K562 (cell line): ENCODE measurements around the gene CSNK1A1. TPM values are rescaled to one million over a fixed set of nuclear protein-coding genes. Genes with fewer than 3 reads are reported as not detected.

Experiments used
- HDGF ChIP-seq: fragments of 450-650 bp; IDR thresholded peaks from 2 replicates; pipeline ENCODE4 v1.6.1; 2016
- POLR2AphosphoS5 ChIP-seq: IDR thresholded peaks from 2 replicates; pipeline ENCODE4 v1.6.1; 2011; ENCODE audit warnings: mild to moderate bottlenecking, low read depth, low read length, moderate library complexity; ENCODE audit not compliant: control insufficient read depth, insufficient read depth
- PRDM10 ChIP-seq: fragments of 450-650 bp; IDR thresholded peaks from 2 replicates; pipeline ENCODE4 v1.6.1; 2018; ENCODE audit not compliant: partially characterized antibody
- RBM14 ChIP-seq: fragments of 200-400 bp; formaldehyde crosslinking; IDR thresholded peaks from 2 replicates; pipeline ENCODE4 v1.6.1; 2018; ENCODE audit warnings: low read depth, mild to moderate bottlenecking, low read length, moderate library complexity, borderline replicate concordance; ENCODE audit not compliant: insufficient read depth
- THAP7 ChIP-seq: fragments of 250-450 bp; sonication (Bioruptor Pico); IDR thresholded peaks from 2 replicates; pipeline ENCODE4 v1.5.0; 2021
- U2AF1 ChIP-seq: fragments of 200-400 bp; formaldehyde crosslinking; optimal IDR thresholded peaks from 2 replicates; pipeline ENCODE3; 2017; ENCODE audit warnings: mild to moderate bottlenecking, low read depth, low read length, moderate library complexity
- ZBTB1 ChIP-seq: sonication (generic); formaldehyde crosslinking; IDR thresholded peaks from 2 replicates; pipeline ENCODE4 v1.8.1; 2023; ENCODE audit warnings: missing genetic modification reagents, low read depth, mild to moderate bottlenecking, borderline replicate concordance
- ZNF134 ChIP-seq: fragments of 250-450 bp; sonication (Bioruptor Pico); conservative IDR thresholded peaks from 2 replicates; pipeline ENCODE4 v1.4.0; 2020
- ZNF217 ChIP-seq: sonication (generic); formaldehyde crosslinking; IDR thresholded peaks from 2 replicates; pipeline ENCODE4 v1.8.0; 2022; ENCODE audit warnings: mild to moderate bottlenecking, missing genetic modification reagents
- ZNF592 ChIP-seq: fragments of 450-650 bp; IDR thresholded peaks from 2 replicates; pipeline ENCODE4 v1.6.1; 2017; ENCODE audit warnings: antibody characterized with exemption, mild to moderate bottlenecking
- ZNF778 ChIP-seq: fragments of 450-650 bp; formaldehyde crosslinking; IDR thresholded peaks from 2 replicates; pipeline ENCODE4 v1.4.0; 2020; ENCODE audit warnings: mild to moderate bottlenecking, moderate library complexity
- ZNF830 ChIP-seq: fragments of 250-450 bp; sonication (Bioruptor Pico); IDR thresholded peaks from 2 replicates; pipeline ENCODE4 v1.5.0; 2021; ENCODE audit warnings: mild to moderate bottlenecking
- polyA plus RNA-seq, 8 experiments: library from polyadenylated mRNA; depleted of rRNA in 4 of 8; stranded (reverse) in 5 of 8; unstranded in 3 of 8; fragments of >200 nt; fragmentation: Nextera tagmentation in 2 of 8; fragmentation: Illumina TruSeq in 1 of 8; extraction: Ambion mirVana in 2 of 8; extraction: Trizol in 1 of 8; gene quantifications; 2 replicates each; pipeline versions ENCODE4 v1.2.1 to v1.2.3, GENCODE V29; 2011 to 2014; ENCODE audit warnings: inconsistent platforms in 1 of 8, missing spikeins in 1 of 8
- total RNA-seq, 7 experiments: library from RNA; depleted of rRNA in 6 of 7; stranded (reverse); fragments of >200 nt in 6 of 7; fragmentation: Illumina TruSeq in 2 of 7; extraction: Trizol in 2 of 7; gene quantifications; 2 replicates each; pipeline versions ENCODE4 v1.2.1 to v1.2.3, GENCODE V29; 2011 to 2021; ENCODE audit warnings: low replicate concordance in 1 of 7

Gene CSNK1A1
- total and polyA plus RNA-seq, 9 of the 15 experiments (the other 6 are each of a cell fraction or from before 2014, with no cell fraction given) = 49.1 to 196 (median 154) TPM

- TF ChIP-seq PRDM10 (peak; percentile 89), ZNF830 (CRISPR knock-in tag) (0 out of 2 replicates have a peak, but pooled peaks have one; percentile 59), THAP7 (CRISPR knock-in tag) (no peak), ZNF134 (CRISPR knock-in tag) (peak; percentile 99), U2AF1 (no peak), ZBTB1 (no peak), ZNF217 (CRISPR knock-in tag) (no peak), HDGF (no peak), RBM14 (0 out of 2 replicates have a peak, but pooled peaks have one; percentile 33), ZNF592 (peak; percentile 56; the same call in 1 of the 2 replicates), POLR2AphosphoS5 (peak; percentile 92), ZNF778 (CRISPR knock-in tag) (no peak)
These were observed at the start of gene CSNK1A1 (continued) for GRCh38 chr5:149551227-149552037.
